CD14-positive monocyte (primary cell): Measurements from ENCODE around the gene CERS4. TPM values are rescaled to one million over a fixed set of nuclear protein-coding genes. Genes with fewer than 3 reads are reported as not detected.

Experiments
- DNase-seq, 3 donors: peaks; one replicate each; pipeline ENCODE4 v3.0.0-alpha.2; 2011 to 2022
- H2AFZ ChIP-seq: 2 replicates; pipeline ENCODE4 v1.6.0; 2012; ENCODE audit warnings: mild to moderate bottlenecking, low read depth, low read length, inconsistent platforms; ENCODE audit not compliant: insufficient read depth, poor library complexity, severe bottlenecking
- H3K27ac ChIP-seq, 2 donors: 1 replicate in 1 of 2; 2 replicates in 1 of 2; pipeline ENCODE4 v1.5.1; 2012 to 2013; ENCODE audit warnings: low read length in 2 of 2, control low read depth in 1 of 2, inconsistent platforms in 1 of 2, low read depth in 1 of 2, mild to moderate bottlenecking in 1 of 2
- H3K27me3 ChIP-seq, 2 donors: one replicate each; pipeline versions ENCODE4 v1.6.0 to v1.6.1; 2011 to 2013; ENCODE audit warnings: low read length in 2 of 2; ENCODE audit not compliant: control insufficient read depth in 2 of 2, insufficient read depth in 2 of 2
- H3K36me3 ChIP-seq, 2 donors: replicated peaks in 1 of 2; 1 replicate in 1 of 2; 2 replicates in 1 of 2; pipeline versions ENCODE4 v1.5.1 to v1.6.1; 2012 to 2013; ENCODE audit warnings: low read length in 2 of 2, control low read depth in 1 of 2, inconsistent platforms in 1 of 2, mild to moderate bottlenecking in 1 of 2; ENCODE audit not compliant: insufficient read depth in 2 of 2, control insufficient read depth in 1 of 2
- H3K4me1 ChIP-seq, 2 donors: 1 replicate in 1 of 2; 2 replicates in 1 of 2; pipeline versions ENCODE4 v1.5.1 to v1.6.1; 2012 to 2013; ENCODE audit warnings: low read length in 2 of 2, control low read depth in 1 of 2, inconsistent platforms in 1 of 2, mild to moderate bottlenecking in 1 of 2, moderate library complexity in 1 of 2; ENCODE audit not compliant: insufficient read depth in 2 of 2, control insufficient read depth in 1 of 2
- H3K4me2 ChIP-seq: replicated peaks from 2 replicates; pipeline ENCODE3; 2012; ENCODE audit warnings: low read length, moderate library complexity, mild to moderate bottlenecking; ENCODE audit not compliant: poor library complexity, severe bottlenecking; ENCODE audit errors: extremely low read depth
- H3K4me3 ChIP-seq, 3 experiments: fragments of 200-600 bp in 1 of 3; sonication (generic) in 1 of 3; replicated peaks in 1 of 3; 1 replicate in 2 of 3; 2 replicates in 1 of 3; pipeline ENCODE4 v1.5.1; 2011 to 2013; ENCODE audit warnings: low read length in 3 of 3, mild to moderate bottlenecking in 3 of 3, control low read depth in 2 of 3, low read depth in 2 of 3, inconsistent platforms in 1 of 3, moderate library complexity in 1 of 3
- H3K79me2 ChIP-seq: 2 replicates; pipeline ENCODE4 v1.6.0; 2012; ENCODE audit warnings: mild to moderate bottlenecking, control low read depth, inconsistent platforms, low read length, moderate library complexity; ENCODE audit not compliant: insufficient read depth
- H3K9ac ChIP-seq: 2 replicates; pipeline ENCODE4 v1.6.0; 2017; ENCODE audit warnings: low read length, mild to moderate bottlenecking; ENCODE audit not compliant: insufficient read depth, poor library complexity, severe bottlenecking
- H3K9me3 ChIP-seq, 2 donors: replicated peaks in 1 of 2; 1 replicate in 1 of 2; 2 replicates in 1 of 2; pipeline versions ENCODE4 v1.5.1 to v1.6.1; 2012 to 2013; ENCODE audit warnings: low read length in 2 of 2, control low read depth in 1 of 2; ENCODE audit not compliant: control insufficient read depth in 1 of 2, insufficient read depth in 1 of 2
- H4K20me1 ChIP-seq: 2 replicates; pipeline ENCODE4 v1.6.0; 2012; ENCODE audit warnings: mild to moderate bottlenecking, low read length, control low read depth, moderate library complexity; ENCODE audit not compliant: insufficient read depth
- H3K27ac Mint-ChIP-seq, 7 donors: one replicate each; pipeline ENCODE4 v1.8.0; 2020; ENCODE audit warnings: mild to moderate bottlenecking in 7 of 7, mixed read lengths in 7 of 7, moderate library complexity in 6 of 7, inconsistent platforms in 2 of 7
- H3K27me3 Mint-ChIP-seq, 3 donors: one replicate each; pipeline ENCODE4 v1.8.0; 2021 to 2022; ENCODE audit warnings: low read depth in 3 of 3, mild to moderate bottlenecking in 3 of 3, mixed read lengths in 3 of 3, moderate library complexity in 3 of 3, inconsistent platforms in 1 of 3
- H3K36me3 Mint-ChIP-seq, 2 donors: one replicate each; pipeline ENCODE4 v1.8.0; 2020; ENCODE audit warnings: mixed read lengths in 2 of 2, inconsistent platforms in 1 of 2, mild to moderate bottlenecking in 1 of 2
- H3K4me1 Mint-ChIP-seq: one replicate; pipeline ENCODE4 v1.8.0; 2020; ENCODE audit warnings: mild to moderate bottlenecking, mixed read lengths
- H3K4me3 Mint-ChIP-seq, 2 donors: one replicate each; pipeline ENCODE4 v1.8.0; 2020; ENCODE audit warnings: mild to moderate bottlenecking in 2 of 2, mixed read lengths in 2 of 2, moderate library complexity in 1 of 2
- H3K9me3 Mint-ChIP-seq, 7 donors: one replicate each; pipeline ENCODE4 v1.8.0; 2020 to 2022; ENCODE audit warnings: mixed read lengths in 7 of 7, mild to moderate bottlenecking in 6 of 7, moderate library complexity in 6 of 7, inconsistent platforms in 2 of 7
- WGBS: methylation state at CpG from one replicate; pipeline ENCODE4 v1.1.5; 2013; ENCODE audit warnings: missing lambda C conversion rate; ENCODE audit not compliant: insufficient coverage; 5-methylcytosine and 5-hydroxymethylcytosine counted together
- intact Hi-C, 2 donors: fragments of 100-400 bp; cut with micrococcal nuclease; formaldehyde crosslinking; loops; one replicate each; pipeline versions ENCODE4 v1.15.0 to v1.15.1; 2023
- polyA plus RNA-seq, 3 donors: library from polyadenylated mRNA; depleted of rRNA in 1 of 3; unstranded in 2 of 3; stranded (reverse) in 1 of 3; fragments of 300-500 nt in 2 of 3; fragments of >200 nt in 1 of 3; fragmentation: Illumina TruSeq in 2 of 3; gene quantifications; 1 replicate in 2 of 3; 2 replicates in 1 of 3; pipeline ENCODE4 v1.2.3, GENCODE V29; 2012 to 2021
- TF ChIP-seq, protein P1 (sequence below): fragments of 200-600 bp; IDR thresholded peaks from one replicate; pipeline ENCODE4 v1.8.0; 2022; ENCODE audit warnings: antibody characterized with exemption, mild to moderate bottlenecking

Gene CERS4
- polyA plus RNA-seq, 3 donors = 11.4 to 12.1 (median 12.0) TPM

DNA sequence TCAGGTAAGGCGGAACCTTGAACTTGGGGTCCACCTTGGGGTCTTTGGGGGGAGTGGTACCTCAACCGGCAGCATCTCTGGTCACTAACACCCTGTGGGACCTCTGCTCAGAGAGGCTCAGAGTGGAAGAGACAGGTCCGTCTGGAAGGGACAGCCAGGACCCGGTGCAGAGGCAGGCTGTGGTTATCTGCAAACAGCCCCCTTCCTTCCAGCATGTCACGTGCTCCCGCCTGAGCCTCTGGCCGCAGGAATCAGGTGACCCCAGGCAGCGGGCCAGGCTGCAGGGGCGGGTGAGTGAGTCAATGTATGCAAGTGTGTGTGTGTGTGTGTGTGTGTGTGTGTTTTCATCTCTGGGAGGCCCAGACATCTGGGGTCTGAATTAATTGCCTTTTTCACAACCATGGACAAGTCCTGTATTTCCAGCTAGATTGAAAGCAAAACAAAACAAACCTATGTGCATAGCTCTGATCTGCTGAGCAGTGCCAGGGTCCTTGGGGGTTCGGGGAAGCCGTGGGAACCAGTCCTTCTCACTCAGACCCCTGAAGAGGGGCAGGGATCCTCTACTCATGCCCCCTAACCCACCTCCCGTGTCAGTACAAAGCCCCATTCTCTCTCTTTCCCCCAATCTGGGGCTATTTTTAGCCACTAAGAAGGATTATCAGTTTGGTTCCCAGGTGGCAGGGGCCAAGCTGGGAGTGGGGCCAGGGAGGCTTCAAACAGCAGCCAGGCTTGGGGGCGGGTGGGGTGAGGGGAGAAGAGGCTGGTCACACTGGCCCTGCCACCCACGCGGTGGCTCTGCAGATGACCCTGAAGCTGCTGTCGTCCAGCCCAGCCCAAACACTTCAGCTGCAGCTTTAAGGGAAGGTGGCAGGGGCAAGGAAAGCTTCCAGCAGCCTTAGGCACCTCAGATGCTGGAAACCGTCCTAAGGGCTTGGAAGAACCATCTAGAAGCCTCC, 31.4 kb downstream of the CERS4 start:
- Histone ChIP-seq H2AFZ (peak overlapping the region; percentile 41), H4K20me1 (no peaks in the 10 kb centered on the region), H3K36me3 (no peaks in the 10 kb centered on the region), H3K4me1 (peaks cover 39 to 44% of the 10 kb centered on the region in 2 donors), H3K9ac (peak overlapping the region; percentile 17), H3K4me3 (peak overlapping the region in 1 of 3 experiments; percentile 59), H3K27ac (peak overlapping the region in 1 of 2 donors; percentile 8), H3K9me3 (peaks cover 14 to 25% of the 10 kb centered on the region in 2 donors), H3K27me3 (peaks cover 0 to 11% of the 10 kb centered on the region in 2 donors), H3K4me2 (peak overlapping the region; percentile 68), H3K79me2 (no peaks in the 10 kb centered on the region)
- TF ChIP-seq, protein P1, sequence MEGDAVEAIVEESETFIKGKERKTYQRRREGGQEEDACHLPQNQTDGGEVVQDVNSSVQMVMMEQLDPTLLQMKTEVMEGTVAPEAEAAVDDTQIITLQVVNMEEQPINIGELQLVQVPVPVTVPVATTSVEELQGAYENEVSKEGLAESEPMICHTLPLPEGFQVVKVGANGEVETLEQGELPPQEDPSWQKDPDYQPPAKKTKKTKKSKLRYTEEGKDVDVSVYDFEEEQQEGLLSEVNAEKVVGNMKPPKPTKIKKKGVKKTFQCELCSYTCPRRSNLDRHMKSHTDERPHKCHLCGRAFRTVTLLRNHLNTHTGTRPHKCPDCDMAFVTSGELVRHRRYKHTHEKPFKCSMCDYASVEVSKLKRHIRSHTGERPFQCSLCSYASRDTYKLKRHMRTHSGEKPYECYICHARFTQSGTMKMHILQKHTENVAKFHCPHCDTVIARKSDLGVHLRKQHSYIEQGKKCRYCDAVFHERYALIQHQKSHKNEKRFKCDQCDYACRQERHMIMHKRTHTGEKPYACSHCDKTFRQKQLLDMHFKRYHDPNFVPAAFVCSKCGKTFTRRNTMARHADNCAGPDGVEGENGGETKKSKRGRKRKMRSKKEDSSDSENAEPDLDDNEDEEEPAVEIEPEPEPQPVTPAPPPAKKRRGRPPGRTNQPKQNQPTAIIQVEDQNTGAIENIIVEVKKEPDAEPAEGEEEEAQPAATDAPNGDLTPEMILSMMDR = no peak
- Mint-ChIP-seq H3K4me1 (peaks cover 45% of the 10 kb centered on the region), H3K9me3 (peaks cover 16 to 35% (median 26%) of the 10 kb centered on the region in 7 donors), H3K27ac (peak overlapping the region in 3 of 7 donors; percentile 62 to 85 (median 71)), H3K4me3 (peak overlapping the region; percentile 21 to 87), H3K27me3 (peaks cover 27 to 55% (median 30%) of the 10 kb centered on the region in 3 donors), H3K36me3 (peaks cover 13 to 18% of the 10 kb centered on the region in 2 donors)
- DNase-seq = peak; percentile 72 to 87 (median 81)
- WGBS = 22% methylated on average over 12 of the region's 17 CpGs
- intact Hi-C loops = loop anchor here in 1 of 2 donors (5.0 kb wide), 1 partner anchor 53 kb away; no protein-coding TSS in a partner anchor

GRCh38 chr19:8241646-8242045, 32.5 kb downstream of the CERS4 start:
- peaks cover 27 to 57% (median 35%) of the 10 kb centered on the region in 3 donors for H3K27me3 Mint-ChIP-seq
- H3K27ac Mint-ChIP-seq = peak overlapping the region in 5 of 7 donors; percentile 70 to 83 (median 81)
- peaks cover 45% of the 10 kb centered on the region for H3K4me1 Mint-ChIP-seq
- Histone ChIP-seq H3K27ac (peak overlapping the region; percentile 43 to 65), H3K9me3 (peaks cover 14 to 25% of the 10 kb centered on the region in 2 donors), H3K4me1 (peaks cover 39 to 44% of the 10 kb centered on the region in 2 donors), H4K20me1 (no peaks in the 10 kb centered on the region), H3K27me3 (peaks cover 0 to 11% of the 10 kb centered on the region in 2 donors), H2AFZ (no peak overlapping the region), H3K4me3 (peak overlapping the region in 1 of 3 experiments; percentile 53), H3K9ac (no peak overlapping the region), H3K79me2 (no peaks in the 10 kb centered on the region), H3K4me2 (peak overlapping the region; percentile 56), H3K36me3 (no peaks in the 10 kb centered on the region)
- whole genome bisulfite sequencing = 100% methylated on average over 4 of the region's 4 CpGs
- H3K36me3 Mint-ChIP-seq = peaks cover 13 to 18% of the 10 kb centered on the region in 2 donors
- peak overlapping the region; percentile 56 to 87 for H3K4me3 Mint-ChIP-seq
- DNase-seq = peak in 1 of 3 donors; percentile 14
- peaks cover 16 to 37% (median 26%) of the 10 kb centered on the region in 7 donors for H3K9me3 Mint-ChIP-seq
- TF ChIP-seq, protein P1 = no peak
- intact Hi-C loops = loop anchor here in 1 of 2 donors (5.0 kb wide), 1 partner anchor 54 kb away; no protein-coding TSS in a partner anchor
